ENCODE results near the gene SLC8A2. TPM values are rescaled to one million over a fixed set of nuclear protein-coding genes. Genes with fewer than 3 reads are reported as not detected.

SLC8A2 gene
- total RNA-seq, 1 donor: not detected

- no peak for DNase-seq (ENCODE audit: low read depth)
- H3K4me3 ChIP-seq (ENCODE audit: low read depth, low read length): no peak overlapping the region
- TF ChIP-seq CTCF (IDR thresholded peaks at IDR 0.05; ENCODE audit: insufficient read depth, low read depth, low read length): no peak
Measured at GRCh38 chr19:47505506-47505905, 33.8 kb upstream of the SLC8A2 start.

- no peak for TF ChIP-seq CTCF (IDR thresholded peaks at IDR 0.05; ENCODE audit: insufficient read depth, low read depth, low read length)
- no peak overlapping the region for H3K4me3 ChIP-seq (ENCODE audit: low read depth, low read length)
- DNase-seq (ENCODE audit: low read depth): peak; percentile 57
Measured at GRCh38 chr19:47503826-47504150, 32.1 kb upstream of the SLC8A2 start.

GRCh38 chr19:47503130-47503825 lies 31.6 kb upstream of the SLC8A2 start:
- H3K4me3 ChIP-seq (ENCODE audit: low read depth, low read length): no peak overlapping the region
- DNase-seq (ENCODE audit: low read depth): no peak
- TF ChIP-seq CTCF (IDR thresholded peaks at IDR 0.05; ENCODE audit: insufficient read depth, low read depth, low read length): no peak

GRCh38 chr19:47499863-47500830 lies 28.5 kb upstream of the SLC8A2 start:
- no peak overlapping the region for H3K4me3 ChIP-seq (ENCODE audit: low read depth, low read length)
- no peak for DNase-seq (ENCODE audit: low read depth)
- no peak for TF ChIP-seq CTCF (IDR thresholded peaks at IDR 0.05; ENCODE audit: insufficient read depth, low read depth, low read length)

GRCh38 chr19:47499371-47499770 lies 27.7 kb upstream of the SLC8A2 start:
- no peak overlapping the region for H3K4me3 ChIP-seq (ENCODE audit: low read depth, low read length)
- TF ChIP-seq CTCF (IDR thresholded peaks at IDR 0.05; ENCODE audit: insufficient read depth, low read depth, low read length): no peak
- DNase-seq (ENCODE audit: low read depth): no peak

- no peak for DNase-seq (ENCODE audit: low read depth)
- no peak overlapping the region for H3K4me3 ChIP-seq (ENCODE audit: low read depth, low read length)
- TF ChIP-seq CTCF (IDR thresholded peaks at IDR 0.05; ENCODE audit: insufficient read depth, low read depth, low read length): no peak
Measured at GRCh38 chr19:47498561-47498960, 26.9 kb upstream of the SLC8A2 start.
